ENCODE measurements around the gene INTS2. TPM values are rescaled to one million over a fixed set of nuclear protein-coding genes. Genes with fewer than 3 reads are reported as not detected.

Gene INTS2
- total RNA-seq, 1 donor = 9.8 TPM

- H3K4me1 ChIP-seq (ENCODE audit: insufficient read depth, low read length) = no peaks in the 10 kb centered on the region
- no peaks in the 10 kb centered on the region for H3K9me3 ChIP-seq (ENCODE audit: low read depth, low read length)
- H3K27ac ChIP-seq (ENCODE audit: low read depth, low read length) = no peak overlapping the region
- H4K20me1 ChIP-seq (ENCODE audit: insufficient read depth, low read length) = no peaks in the 10 kb centered on the region
- no peak overlapping the region for H3K4me3 ChIP-seq (ENCODE audit: insufficient read depth, low read length)
- no peaks in the 10 kb centered on the region for H3K79me2 ChIP-seq (ENCODE audit: insufficient read depth, low read length)
- TF ChIP-seq CTCF (IDR thresholded peaks at IDR 0.05; ENCODE audit: extremely low read depth, low read depth, low read length) = no peak
- H3K27me3 ChIP-seq (ENCODE audit: insufficient read depth, low read length) = no peaks in the 10 kb centered on the region
- no peak overlapping the region for H2AFZ ChIP-seq (ENCODE audit: low read length)
- no peak for DNase-seq (ENCODE audit: insufficient read length, low spot score, missing footprints)
- H3K4me2 ChIP-seq (ENCODE audit: insufficient read depth, low read length) = no peak overlapping the region
- peaks cover 46% of the 10 kb centered on the region for H3K36me3 ChIP-seq (ENCODE audit: insufficient read depth, low read length)
Measured at GRCh38 chr17:61907361-61907760, 20.4 kb downstream of the INTS2 start.

- Histone ChIP-seq H3K4me2 (ENCODE audit: insufficient read depth, low read length) (no peak overlapping the region), H3K4me1 (ENCODE audit: insufficient read depth, low read length) (no peaks in the 10 kb centered on the region), H3K79me2 (ENCODE audit: insufficient read depth, low read length) (no peaks in the 10 kb centered on the region), H3K27me3 (ENCODE audit: insufficient read depth, low read length) (no peaks in the 10 kb centered on the region), H2AFZ (ENCODE audit: low read length) (no peak overlapping the region), H3K4me3 (ENCODE audit: insufficient read depth, low read length) (no peak overlapping the region), H3K9me3 (ENCODE audit: low read depth, low read length) (no peaks in the 10 kb centered on the region), H3K27ac (ENCODE audit: low read depth, low read length) (no peak overlapping the region), H3K36me3 (ENCODE audit: insufficient read depth, low read length) (peaks cover 34% of the 10 kb centered on the region), H4K20me1 (ENCODE audit: insufficient read depth, low read length) (no peaks in the 10 kb centered on the region)
- no peak for DNase-seq (ENCODE audit: insufficient read length, low spot score, missing footprints)
- no peak for TF ChIP-seq CTCF (IDR thresholded peaks at IDR 0.05; ENCODE audit: extremely low read depth, low read depth, low read length)
Measured at GRCh38 chr17:61904094-61904710, 23.6 kb downstream of the INTS2 start.

DNA sequence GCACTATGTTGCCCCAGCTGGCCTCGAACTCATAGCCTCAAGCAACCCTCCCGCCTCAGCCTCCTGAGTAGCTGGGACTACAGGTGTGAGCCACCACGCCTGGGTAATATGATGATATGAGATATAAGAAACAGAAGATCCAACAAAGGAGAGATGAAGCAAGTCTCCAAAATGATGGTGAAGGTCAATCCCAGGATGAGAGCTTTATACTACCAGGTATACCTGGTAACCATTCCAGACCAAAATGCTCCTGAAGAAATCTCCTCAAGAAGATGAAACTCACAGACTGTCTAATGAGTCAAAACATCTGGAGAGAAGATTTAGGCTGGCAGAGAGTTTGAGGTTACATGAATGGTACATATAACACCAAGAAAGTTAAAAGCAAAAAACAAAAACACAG is 24.5 kb downstream of the INTS2 start:
- peaks cover 31% of the 10 kb centered on the region for H3K36me3 ChIP-seq (ENCODE audit: insufficient read depth, low read length)
- no peak overlapping the region for H3K4me3 ChIP-seq (ENCODE audit: insufficient read depth, low read length)
- H3K27me3 ChIP-seq (ENCODE audit: insufficient read depth, low read length) = no peaks in the 10 kb centered on the region
- no peak overlapping the region for H3K4me2 ChIP-seq (ENCODE audit: insufficient read depth, low read length)
- H3K4me1 ChIP-seq (ENCODE audit: insufficient read depth, low read length) = no peaks in the 10 kb centered on the region
- TF ChIP-seq CTCF (IDR thresholded peaks at IDR 0.05; ENCODE audit: extremely low read depth, low read depth, low read length) = no peak
- no peak for DNase-seq (ENCODE audit: insufficient read length, low spot score, missing footprints)
- H3K9me3 ChIP-seq (ENCODE audit: low read depth, low read length) = no peaks in the 10 kb centered on the region
- H3K27ac ChIP-seq (ENCODE audit: low read depth, low read length) = no peak overlapping the region
- H2AFZ ChIP-seq (ENCODE audit: low read length) = no peak overlapping the region
- no peaks in the 10 kb centered on the region for H4K20me1 ChIP-seq (ENCODE audit: insufficient read depth, low read length)
- H3K79me2 ChIP-seq (ENCODE audit: insufficient read depth, low read length) = no peaks in the 10 kb centered on the region

DNA sequence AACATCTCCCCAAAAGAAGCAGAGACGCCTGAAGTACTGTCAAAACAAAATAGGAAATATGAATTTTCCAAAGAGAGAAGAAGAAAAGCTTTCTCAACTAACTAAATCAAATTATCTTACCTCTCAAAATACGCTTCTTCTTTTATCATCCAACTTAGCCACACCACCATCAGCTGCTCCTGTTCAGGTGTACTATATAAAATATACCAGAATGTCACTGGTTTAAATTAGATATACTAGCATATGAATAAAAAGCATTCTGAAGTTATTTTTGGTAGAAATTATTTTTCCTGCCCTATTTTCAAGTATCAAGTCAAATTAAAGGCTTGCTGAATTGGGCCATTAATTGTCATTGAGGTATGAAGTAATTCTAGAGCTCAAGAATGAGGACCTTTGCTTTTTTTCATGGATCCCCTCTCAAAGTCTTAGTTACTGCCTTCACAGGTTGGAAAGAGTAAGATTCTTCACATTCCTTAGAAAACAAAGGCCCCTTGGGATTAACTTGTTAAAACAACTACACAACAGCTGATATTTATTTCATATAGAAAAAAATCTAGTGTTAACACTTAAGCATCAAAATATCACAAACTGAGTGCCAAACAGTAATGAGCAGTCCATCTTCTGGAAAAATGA is 30.1 kb downstream of the INTS2 start:
- H3K4me3 ChIP-seq (ENCODE audit: insufficient read depth, low read length) = no peak overlapping the region
- no peaks in the 10 kb centered on the region for H3K4me1 ChIP-seq (ENCODE audit: insufficient read depth, low read length)
- TF ChIP-seq CTCF (IDR thresholded peaks at IDR 0.05; ENCODE audit: extremely low read depth, low read depth, low read length) = no peak
- H2AFZ ChIP-seq (ENCODE audit: low read length) = no peak overlapping the region
- H3K27ac ChIP-seq (ENCODE audit: low read depth, low read length) = no peak overlapping the region
- H3K9me3 ChIP-seq (ENCODE audit: low read depth, low read length) = no peaks in the 10 kb centered on the region
- peaks cover 18% of the 10 kb centered on the region for H3K36me3 ChIP-seq (ENCODE audit: insufficient read depth, low read length)
- H3K79me2 ChIP-seq (ENCODE audit: insufficient read depth, low read length) = no peaks in the 10 kb centered on the region
- no peaks in the 10 kb centered on the region for H4K20me1 ChIP-seq (ENCODE audit: insufficient read depth, low read length)
- H3K4me2 ChIP-seq (ENCODE audit: insufficient read depth, low read length) = no peak overlapping the region
- no peaks in the 10 kb centered on the region for H3K27me3 ChIP-seq (ENCODE audit: insufficient read depth, low read length)
- DNase-seq (ENCODE audit: insufficient read length, low spot score, missing footprints) = no peak
